MG63 (cell line): Measurements from ENCODE around the gene SLC66A1. TPM values are rescaled to one million over a fixed set of nuclear protein-coding genes. Genes with fewer than 3 reads are reported as not detected.
"Not testable (repeated sequence)": the region's sequence is repeated elsewhere in the genome, so short reads cannot be mapped to it uniquely, and the experiment has no call there.

ENCODE experiments used
- DNase-seq: peaks from one replicate; pipeline ENCODE4 v3.0.0-alpha.2; 2020
- H3K27me3 ChIP-seq: fragments of 250-450 bp; sonication (Bioruptor Pico); 2 replicates; pipeline ENCODE4 v1.5.1; 2020; ENCODE audit warnings: mild to moderate bottlenecking, moderate library complexity
- H3K36me3 ChIP-seq: fragments of 250-450 bp; sonication (Bioruptor Pico); 2 replicates; pipeline ENCODE4 v1.5.1; 2020; ENCODE audit warnings: mild to moderate bottlenecking, moderate library complexity
- H3K4me3 ChIP-seq: fragments of 250-450 bp; sonication (Bioruptor Pico); 2 replicates; pipeline ENCODE4 v1.5.1; 2020; ENCODE audit warnings: mild to moderate bottlenecking, moderate library complexity
- H3K9me3 ChIP-seq: fragments of 250-450 bp; sonication (Bioruptor Pico); 2 replicates; pipeline ENCODE4 v1.5.1; 2020; ENCODE audit warnings: mild to moderate bottlenecking, moderate library complexity
- total RNA-seq: library from RNA; depleted of rRNA; stranded (reverse); fragments of >200 nt; shearing (Covaris generic); gene quantifications from 2 replicates; pipeline ENCODE4 v1.2.3, GENCODE V29; 2014; ENCODE audit warnings: low replicate concordance; rRNA removed

SLC66A1 gene
- 15.9 and 19.9 TPM in 2 replicates for total RNA-seq

DNA sequence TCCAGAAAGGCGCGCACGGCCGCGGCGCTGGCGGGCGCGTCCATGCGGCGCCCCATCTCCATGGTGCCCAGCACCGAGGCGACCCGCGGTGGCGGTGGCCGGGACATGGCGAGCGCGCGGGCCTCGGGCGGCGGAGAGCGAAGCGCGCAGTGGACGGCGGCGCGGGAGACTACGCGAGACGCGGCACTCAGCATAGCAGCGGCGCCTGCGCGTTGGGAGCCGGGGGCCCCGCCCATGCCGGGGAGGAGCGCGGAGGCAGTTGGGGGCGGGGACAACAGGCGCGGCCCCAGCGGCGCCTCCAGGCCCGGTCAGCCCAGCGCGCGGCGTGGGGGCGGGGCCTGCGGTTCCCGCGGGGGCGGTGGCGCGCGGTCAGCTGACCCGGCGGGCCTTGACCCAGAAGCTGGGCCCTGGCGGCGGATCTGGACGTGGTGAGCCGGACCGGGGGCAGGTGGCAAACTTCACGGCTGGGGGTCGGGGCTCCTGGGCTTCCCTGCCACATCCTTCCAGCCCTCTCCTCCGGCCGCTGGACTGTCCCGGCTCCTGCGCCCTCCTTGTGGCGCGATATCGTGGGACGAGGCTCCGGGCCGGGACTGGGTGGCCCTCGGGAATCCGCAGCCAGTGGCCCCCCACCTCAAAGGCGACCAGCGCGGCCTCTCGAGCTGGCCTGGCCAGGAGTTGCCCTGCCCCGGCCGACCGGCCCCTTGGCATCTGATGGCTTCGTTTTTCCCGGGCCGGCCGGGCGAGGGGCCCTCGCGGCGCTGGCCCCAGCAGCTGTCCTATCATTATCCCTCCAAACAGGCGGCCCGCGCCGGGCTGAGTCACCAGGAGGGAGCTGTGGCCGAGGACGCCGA is at the start of gene SLC66A1, which contains the start of gene AKR7A2:
Gene SLC66A1, plus strand, starts transcription at position 396 of the 851 bp plus-strand sequence. CDS start 5,352 bp downstream, outside the sequence.
Gene AKR7A2, minus strand, starts transcription at position 214 of the 851 bp plus-strand sequence. Its CDS starts 20 bp downstream, at position 194.
- peaks cover 17% of the 10 kb centered on the region for H3K36me3 ChIP-seq
- H3K27me3 ChIP-seq, result no peaks in the 10 kb centered on the region
- H3K9me3 ChIP-seq, result no peaks in the 10 kb centered on the region
- DNase-seq, result peak; percentile 89
- peak within 1 kb of the TSS; percentile 95 for H3K4me3 ChIP-seq

DNA sequence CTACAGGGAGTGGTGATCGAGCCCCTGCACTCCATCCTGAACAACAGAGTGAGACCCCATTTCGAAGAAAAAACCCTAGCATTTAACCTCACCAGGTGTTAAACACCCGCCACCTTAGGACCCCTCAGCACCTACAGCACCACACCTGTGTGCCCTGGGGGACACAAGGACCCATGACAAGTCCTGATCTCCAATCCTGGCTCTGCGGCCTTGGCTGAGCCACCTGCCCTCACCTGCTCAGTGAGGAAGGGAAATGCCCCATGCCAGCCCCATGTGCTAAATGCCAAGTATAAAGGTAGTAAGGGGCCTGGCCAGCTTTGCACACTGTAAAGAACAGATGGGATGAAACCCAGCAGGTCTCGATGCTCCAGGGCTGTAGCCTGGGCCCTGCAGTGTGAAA is 49.4 kb upstream of the SLC66A1 start:
- H3K36me3 ChIP-seq, result peaks cover 29% of the 10 kb centered on the region
- no peak for DNase-seq
- H3K4me3 ChIP-seq, result no peak overlapping the region
- H3K9me3 ChIP-seq, result no peaks in the 10 kb centered on the region
- H3K27me3 ChIP-seq, result no peaks in the 10 kb centered on the region

DNA sequence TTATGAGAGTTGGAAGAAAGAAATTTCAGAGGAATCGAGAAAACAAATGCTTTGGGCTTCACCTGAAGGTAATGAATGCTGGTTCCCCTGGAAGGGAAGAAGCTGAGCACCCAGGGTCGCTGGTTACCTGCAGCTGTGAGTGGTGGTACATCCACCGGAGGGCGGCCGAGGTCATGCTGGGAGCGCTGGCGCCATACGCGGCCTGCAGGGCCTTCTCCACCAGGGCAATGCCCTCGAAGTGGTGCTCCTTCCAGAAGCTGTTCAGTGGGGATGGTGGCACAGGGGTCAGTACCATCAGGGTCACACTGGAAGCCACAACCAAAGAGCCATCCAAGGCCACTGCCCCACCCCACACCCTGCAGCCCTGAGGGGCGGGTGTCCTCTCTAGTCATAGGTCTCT is 43.7 kb upstream of the SLC66A1 start:
- Histone ChIP-seq H3K27me3 (no peaks in the 10 kb centered on the region), H3K9me3 (no peaks in the 10 kb centered on the region), H3K4me3 (no peak overlapping the region), H3K36me3 (no peaks in the 10 kb centered on the region)
- DNase-seq, result no peak

DNA sequence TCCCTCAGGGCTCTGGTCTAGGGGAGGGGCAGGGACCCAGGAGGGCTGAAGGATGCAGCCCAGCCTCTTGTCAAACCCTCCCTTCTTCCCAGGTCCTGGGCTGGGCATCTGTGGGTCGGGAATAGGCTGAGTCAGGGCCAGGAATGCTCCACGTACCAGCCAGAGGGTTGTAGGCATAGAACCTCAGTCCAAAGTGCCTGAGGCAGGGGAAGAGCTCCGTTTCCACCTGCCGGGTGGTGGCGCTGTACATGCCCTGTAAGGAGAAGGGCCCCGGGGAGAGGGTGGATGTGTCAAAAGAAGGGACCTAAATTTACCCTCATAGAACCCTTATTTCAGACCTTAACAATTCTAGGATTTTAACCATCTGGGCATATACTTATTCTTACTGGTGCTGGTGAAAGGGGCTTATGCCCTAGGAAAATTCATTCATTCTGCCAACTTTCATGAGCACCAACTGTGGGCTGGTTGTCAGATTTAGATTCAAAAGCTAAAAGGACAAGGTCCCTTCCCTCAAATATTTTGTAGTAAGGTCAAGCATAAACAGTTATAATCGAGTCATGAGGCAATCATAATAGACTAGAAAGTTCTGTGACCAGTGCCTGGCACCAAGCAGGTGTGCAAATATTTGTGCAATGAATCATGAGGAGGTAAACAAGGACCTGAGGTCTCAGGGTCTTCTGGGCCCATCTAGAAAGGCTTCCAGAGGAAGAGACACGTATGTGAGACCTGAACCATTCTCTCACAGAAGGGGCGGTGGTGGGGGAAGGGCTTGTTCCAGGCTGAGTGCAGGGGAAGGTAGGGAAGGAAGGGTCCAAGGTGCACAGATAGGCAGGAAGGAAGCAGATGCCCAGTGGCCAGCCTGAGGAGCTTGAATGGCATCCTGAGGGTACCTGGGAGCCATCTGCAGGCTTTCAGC is 42.4 kb upstream of the SLC66A1 start:
- H3K4me3 ChIP-seq, DNase-seq, H3K27me3 ChIP-seq, H3K9me3 ChIP-seq, H3K36me3 ChIP-seq: not testable (repeated sequence)

DNA sequence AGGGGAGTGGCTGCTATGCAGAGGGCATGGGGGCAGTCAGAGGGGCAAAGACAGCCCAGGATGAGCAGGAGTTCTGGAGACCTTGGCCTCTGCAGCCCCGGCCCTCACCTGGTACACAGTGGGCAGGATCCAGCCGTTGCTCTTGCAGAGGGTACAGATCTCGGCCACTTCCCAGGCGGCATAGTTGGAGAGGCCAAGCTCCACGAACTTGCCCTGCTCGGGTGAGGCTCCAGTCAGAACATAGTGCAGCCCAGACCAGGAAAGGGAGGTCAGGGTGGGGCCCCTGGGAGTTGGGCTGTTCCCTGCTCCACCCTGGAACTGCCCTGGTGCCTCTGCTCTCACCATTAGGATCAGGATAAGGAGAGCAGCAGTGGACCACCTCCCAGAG is 41.8 kb upstream of the SLC66A1 start:
- not testable (repeated sequence) for H3K9me3 ChIP-seq, DNase-seq, H3K4me3 ChIP-seq, H3K27me3 ChIP-seq, H3K36me3 ChIP-seq

DNA sequence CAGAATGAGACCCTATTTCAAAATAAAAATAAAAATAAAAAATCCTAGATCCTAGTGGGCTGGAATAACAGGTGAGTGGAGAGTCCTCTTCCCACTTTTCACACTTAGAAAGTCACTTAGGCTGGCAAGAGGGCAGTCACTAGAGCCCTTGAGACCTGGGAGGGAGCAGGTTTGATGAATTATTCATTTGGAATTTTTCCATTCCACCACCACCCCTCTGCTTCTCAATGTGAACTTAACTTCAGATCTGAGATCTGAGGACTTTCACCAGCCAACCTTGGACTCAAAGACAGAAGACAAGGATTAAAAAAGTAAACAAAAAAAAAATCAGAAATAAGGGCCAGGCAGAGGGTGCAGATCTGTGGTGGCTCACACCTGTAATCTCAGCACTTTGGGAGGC is 40.1 kb upstream of the SLC66A1 start:
- H3K36me3 ChIP-seq, result no peaks in the 10 kb centered on the region
- H3K9me3 ChIP-seq, result 0 out of 2 replicates have a peak, but pooled peaks cover 2% of the 10 kb centered on the region
- no peak overlapping the region for H3K4me3 ChIP-seq
- no peaks in the 10 kb centered on the region for H3K27me3 ChIP-seq
- no peak for DNase-seq

DNA sequence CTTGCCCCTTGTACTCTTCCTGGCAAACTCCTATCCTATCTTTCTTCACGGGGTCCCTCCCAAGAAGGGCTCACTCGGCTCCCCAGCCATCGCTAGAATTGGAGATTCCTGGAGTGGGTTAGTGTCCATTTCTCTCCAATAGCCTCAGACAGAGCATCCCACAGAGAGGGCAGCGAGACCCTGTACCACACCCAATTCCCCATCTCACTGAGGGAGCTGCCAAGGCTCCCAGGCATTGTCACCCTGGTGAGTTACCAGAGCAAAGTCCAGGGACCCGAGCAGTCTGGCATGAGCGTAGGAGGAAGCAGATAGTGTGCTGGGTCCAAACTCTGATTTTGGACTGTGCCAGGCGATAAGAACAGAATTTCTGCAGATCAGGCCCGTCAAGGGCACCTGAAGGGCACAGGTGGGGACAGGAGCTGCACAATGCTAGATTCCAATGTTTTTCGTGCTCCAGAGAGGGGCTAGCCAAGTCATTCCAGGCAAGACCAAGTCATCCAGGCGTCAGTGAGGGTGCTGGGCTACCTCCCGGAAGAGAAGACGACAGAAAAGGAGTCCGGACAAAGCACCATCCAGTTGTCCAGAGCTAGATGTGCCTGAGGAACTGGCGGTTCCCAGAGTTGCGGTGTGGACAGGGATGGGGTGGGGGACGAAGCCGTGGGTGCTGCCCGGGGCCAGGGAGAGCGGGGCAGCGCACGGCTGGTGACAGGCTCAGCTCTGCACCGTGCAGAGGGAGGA is 38.9 kb upstream of the SLC66A1 start:
- no peaks in the 10 kb centered on the region for H3K27me3 ChIP-seq
- no peak overlapping the region for H3K4me3 ChIP-seq
- H3K9me3 ChIP-seq, result 0 out of 2 replicates have a peak, but pooled peaks cover 2% of the 10 kb centered on the region
- no peaks in the 10 kb centered on the region for H3K36me3 ChIP-seq
- DNase-seq, result no peak

GRCh38 chr1:19273844-19274531 is 38.1 kb upstream of the SLC66A1 start:
- not testable (repeated sequence) for H3K36me3 ChIP-seq, H3K27me3 ChIP-seq, H3K9me3 ChIP-seq, H3K4me3 ChIP-seq, DNase-seq

DNA sequence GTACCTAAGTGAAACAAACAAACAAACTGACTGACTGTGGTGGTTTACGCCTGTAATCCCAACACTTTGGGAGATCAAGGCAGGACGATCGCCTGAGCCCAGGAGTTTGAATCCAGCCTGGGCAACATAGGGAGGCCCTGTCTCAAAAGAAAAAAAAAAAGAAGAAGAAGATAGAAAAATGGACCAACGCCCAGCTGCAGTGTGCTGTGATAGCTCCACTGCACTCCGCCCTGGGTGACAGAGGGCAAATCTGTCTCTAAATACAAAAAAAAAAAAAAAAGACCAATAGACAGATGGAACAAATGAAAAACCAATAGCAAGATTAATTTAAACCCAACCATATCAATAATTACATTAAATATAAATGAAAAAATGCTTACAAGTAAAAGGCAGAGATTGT is 37.5 kb upstream of the SLC66A1 start:
- H3K9me3 ChIP-seq, result 0 out of 2 replicates have a peak, but pooled peaks cover 2% of the 10 kb centered on the region
- no peaks in the 10 kb centered on the region for H3K36me3 ChIP-seq
- no peak for DNase-seq

GRCh38 chr1:19283891-19284290 is 28.2 kb upstream of the SLC66A1 start:
- Histone ChIP-seq H3K4me3 (no peak overlapping the region), H3K9me3 (no peaks in the 10 kb centered on the region), H3K36me3 (peaks cover 2% of the 10 kb centered on the region; the same call in 1 of the 2 replicates), H3K27me3 (no peaks in the 10 kb centered on the region)
- no peak for DNase-seq

More for the DNA sequence above, 37.5 kb upstream of the SLC66A1 start:
- Histone ChIP-seq H3K4me3 (no peak overlapping the region), H3K27me3 (no peaks in the 10 kb centered on the region)

GRCh38 chr1:19284881-19285280 is 27.2 kb upstream of the SLC66A1 start:
- Histone ChIP-seq H3K4me3 (no peak overlapping the region), H3K9me3 (no peaks in the 10 kb centered on the region), H3K36me3 (peaks cover 2% of the 10 kb centered on the region; the same call in 1 of the 2 replicates), H3K27me3 (no peaks in the 10 kb centered on the region)
- DNase-seq, result no peak

GRCh38 chr1:19285366-19285765 is 26.8 kb upstream of the SLC66A1 start:
- not testable (repeated sequence) for H3K9me3 ChIP-seq, H3K27me3 ChIP-seq, H3K4me3 ChIP-seq, DNase-seq, H3K36me3 ChIP-seq

GRCh38 chr1:19285807-19286206 is 26.3 kb upstream of the SLC66A1 start:
- not testable (repeated sequence) for H3K4me3 ChIP-seq, H3K27me3 ChIP-seq, H3K9me3 ChIP-seq, DNase-seq, H3K36me3 ChIP-seq

GRCh38 chr1:19287436-19288185 is 24.5 kb upstream of the SLC66A1 start:
- no peaks in the 10 kb centered on the region for H3K27me3 ChIP-seq
- no peak overlapping the region for H3K4me3 ChIP-seq
- no peaks in the 10 kb centered on the region for H3K9me3 ChIP-seq
- no peak for DNase-seq
- H3K36me3 ChIP-seq, result no peaks in the 10 kb centered on the region
